Iris pigment epithelial cell (primary cell): ENCODE measurements around the gene LIN28B.

Experiments used
- DNase-seq: peaks from one replicate; pipeline ENCODE4 v3.0.0-alpha.2; 2011; ENCODE audit warnings: low read depth

Gene LIN28B

DNA sequence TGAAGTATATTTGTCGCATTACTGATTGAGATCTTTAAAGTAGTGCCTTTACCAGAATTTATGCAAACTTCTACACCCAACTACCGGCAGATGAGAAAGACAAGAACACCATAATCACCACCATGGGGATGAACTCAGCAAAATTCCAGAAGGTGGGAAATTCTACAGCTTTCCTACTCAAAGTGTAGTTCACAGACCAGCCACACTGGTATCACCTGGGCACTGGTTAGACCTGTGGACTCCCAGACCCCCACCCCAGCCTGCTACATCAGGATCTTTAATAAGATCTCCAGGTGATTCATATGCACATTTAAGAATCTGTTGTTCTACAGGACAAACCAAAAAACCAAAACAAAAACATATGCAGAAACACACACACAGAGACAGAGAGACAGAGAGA lies 155.0 kb downstream of the LIN28B start:
- no peak for DNase-seq

DNA sequence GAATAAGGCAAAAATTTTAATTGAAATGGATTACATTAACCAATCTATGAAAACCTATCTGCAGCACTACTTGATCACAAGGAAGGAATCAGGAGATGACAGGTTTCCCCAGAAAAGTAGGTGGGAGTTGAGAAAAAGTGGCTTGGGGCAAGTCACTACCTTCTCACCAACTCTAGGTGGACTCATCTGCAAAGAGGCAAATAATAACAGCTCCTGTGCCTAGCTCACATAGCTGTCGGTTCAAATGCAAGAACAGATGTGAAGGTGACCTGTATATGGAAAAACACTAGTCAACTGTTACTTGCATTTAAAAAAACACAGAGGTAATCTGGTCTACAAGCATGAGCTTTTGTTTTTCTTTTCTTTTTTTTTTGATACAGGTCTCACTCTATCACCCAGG lies 155.7 kb downstream of the LIN28B start:
- no peak for DNase-seq

GRCh38 chr6:105113422-105113821 lies 156.5 kb downstream of the LIN28B start:
- DNase-seq, result no peak

GRCh38 chr6:105116150-105116549 lies 159.2 kb downstream of the LIN28B start:
- DNase-seq, result no peak

DNA sequence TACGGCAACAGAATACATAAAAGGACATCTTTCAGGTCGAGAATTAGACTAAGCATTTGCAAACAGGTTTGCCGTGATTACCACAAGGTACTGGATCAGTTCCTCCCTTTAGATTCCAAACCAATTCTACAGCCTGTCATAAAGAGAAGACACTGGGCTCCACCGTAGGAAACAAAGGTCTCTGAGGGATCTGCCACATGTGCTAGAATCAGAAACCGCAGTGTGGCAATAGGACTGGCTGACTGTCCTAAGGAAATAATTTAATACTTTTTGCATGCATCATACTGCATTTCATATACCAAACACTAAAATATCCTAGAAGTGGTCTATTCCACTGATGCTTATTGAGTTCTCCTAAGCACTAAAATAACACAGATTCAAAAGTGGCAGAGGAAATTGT lies 163.7 kb downstream of the LIN28B start:
- DNase-seq, result peak; percentile 68

- DNase-seq, result peak; percentile 5
Observed at GRCh38 chr6:105121981-105122380, 165.1 kb downstream of the LIN28B start.

GRCh38 chr6:105122717-105123116 lies 165.8 kb downstream of the LIN28B start:
- peak; percentile 13 for DNase-seq
